GM12873 (cell line): ENCODE measurements around the gene GSC2.

Source experiments
- CTCF ChIP-seq: IDR thresholded peaks from 2 replicates; pipeline ENCODE4 v1.5.1; 2012; ENCODE audit warnings: low read depth, mild to moderate bottlenecking, moderate library complexity, low read length, control low read depth; ENCODE audit not compliant: insufficient read depth; ENCODE audit errors: missing control alignments

Gene GSC2

GRCh38 chr22:19132693-19133400 is 17.2 kb downstream of the GSC2 start:
- TF ChIP-seq CTCF, result no peak

- TF ChIP-seq CTCF, result no peak
Observed at GRCh38 chr22:19132153-19132552, 17.9 kb downstream of the GSC2 start.

- no peak for TF ChIP-seq CTCF
Observed at GRCh38 chr22:19131685-19132015, 18.4 kb downstream of the GSC2 start.

GRCh38 chr22:19130959-19131684 is 19.0 kb downstream of the GSC2 start, which contains the start of gene TSSK2:
TSSK2 (plus strand) TSS chr22:19131308; CDS start chr22:19131400, 92 bp downstream.
- no peak for TF ChIP-seq CTCF

- no peak for TF ChIP-seq CTCF
Observed at GRCh38 chr22:19129871-19130270, 20.2 kb downstream of the GSC2 start.

- no peak for TF ChIP-seq CTCF
Observed at GRCh38 chr22:19128946-19129727, 21.0 kb downstream of the GSC2 start.

- TF ChIP-seq CTCF, result no peak
Observed at GRCh38 chr22:19128009-19128401, 22.1 kb downstream of the GSC2 start.
